HG02970 (cell line): ENCODE measurements around the gene DOK3.

ENCODE experiments used
- ATAC-seq: cut with Tn5 transposase; IDR thresholded peaks from one replicate; pipeline ENCODE4 v1.9.1; 2021; ENCODE audit warnings: mild to moderate bottlenecking, moderate library complexity, moderate number of reproducible peaks; ENCODE audit not compliant: unreplicated experiment, low FRiP score

Gene DOK3

GRCh38 chr5:177454397-177455035, 55.1 kb downstream of the DOK3 start:
- ATAC-seq = peak; percentile 46

GRCh38 chr5:177453852-177454396, 55.7 kb downstream of the DOK3 start:
- peak; percentile 3 for ATAC-seq

GRCh38 chr5:177452688-177453638, 56.7 kb downstream of the DOK3 start:
- ATAC-seq = no peak
